Astrocyte (in vitro differentiated cells and primary cell): Measurements from ENCODE around the gene TLE2. TPM values are rescaled to one million over a fixed set of nuclear protein-coding genes. Genes with fewer than 3 reads are reported as not detected.

ENCODE experiments used
- DNase-seq: peaks from one replicate; pipeline ENCODE4 v3.0.0-alpha.2; 2010; ENCODE audit warnings: low read depth
- FAIRE-seq: peaks from 2 replicates; lab custom pipeline; 2011; peaks lifted over from hg19 to GRCh38; lab: Jason Lieb, UNC
- H2AFZ ChIP-seq: 2 replicates; pipeline ENCODE4 v1.6.0; 2012; ENCODE audit warnings: low read depth, low read length, inconsistent platforms
- H3K27ac ChIP-seq: 2 replicates; pipeline ENCODE4 v1.5.1; 2011; ENCODE audit warnings: low read depth, low read length, inconsistent platforms
- H3K27me3 ChIP-seq: 2 replicates; pipeline ENCODE4 v1.6.0; 2011; ENCODE audit warnings: low read length, inconsistent platforms; ENCODE audit not compliant: insufficient read depth
- H3K36me3 ChIP-seq: 2 replicates; pipeline ENCODE4 v1.5.1; 2011; ENCODE audit warnings: low read length, inconsistent platforms; ENCODE audit not compliant: insufficient read depth
- H3K4me1 ChIP-seq: 2 replicates; pipeline ENCODE4 v1.5.1; 2011; ENCODE audit warnings: low read length, inconsistent platforms; ENCODE audit not compliant: insufficient read depth
- H3K4me2 ChIP-seq: 2 replicates; pipeline ENCODE4 v1.6.0; 2012; ENCODE audit warnings: low read length, inconsistent platforms
- H3K4me3 ChIP-seq: 2 replicates; pipeline ENCODE4 v1.5.1; 2011; ENCODE audit warnings: low read depth, mild to moderate bottlenecking, low read length, inconsistent platforms; ENCODE audit not compliant: insufficient read depth
- H3K79me2 ChIP-seq: 2 replicates; pipeline ENCODE4 v1.6.0; 2012; ENCODE audit warnings: mild to moderate bottlenecking, low read length, inconsistent platforms; ENCODE audit not compliant: insufficient read depth
- H3K9ac ChIP-seq: 2 replicates; pipeline ENCODE4 v1.6.0; 2012; ENCODE audit warnings: mild to moderate bottlenecking, low read length, inconsistent platforms
- H3K9me3 ChIP-seq: 2 replicates; pipeline ENCODE4 v1.5.1; 2012; ENCODE audit warnings: low read depth, mild to moderate bottlenecking, low read length, inconsistent platforms; ENCODE audit not compliant: insufficient read depth
- H4K20me1 ChIP-seq: 2 replicates; pipeline ENCODE4 v1.6.0; 2012; ENCODE audit warnings: low read length, inconsistent platforms; ENCODE audit not compliant: insufficient read depth
- H3K27ac Mint-ChIP-seq: one replicate; pipeline ENCODE4 v1.8.0; 2021; ENCODE audit warnings: mild to moderate bottlenecking, mixed read lengths; ENCODE audit not compliant: unreplicated experiment
- H3K27me3 Mint-ChIP-seq: one replicate; pipeline ENCODE4 v1.8.0; 2021; ENCODE audit warnings: low read depth, mixed read lengths; ENCODE audit not compliant: unreplicated experiment
- H3K36me3 Mint-ChIP-seq: one replicate; pipeline ENCODE4 v1.8.0; 2021; ENCODE audit warnings: low read depth, mixed read lengths; ENCODE audit not compliant: unreplicated experiment
- H3K4me1 Mint-ChIP-seq: one replicate; pipeline ENCODE4 v1.8.0; 2021; ENCODE audit warnings: low read depth, mixed read lengths; ENCODE audit not compliant: unreplicated experiment
- H3K4me3 Mint-ChIP-seq: one replicate; pipeline ENCODE4 v1.8.0; 2021; ENCODE audit warnings: mild to moderate bottlenecking, moderate library complexity, mixed read lengths; ENCODE audit not compliant: unreplicated experiment
- H3K9me3 Mint-ChIP-seq: one replicate; pipeline ENCODE4 v1.8.0; 2021; ENCODE audit warnings: mild to moderate bottlenecking, mixed read lengths; ENCODE audit not compliant: unreplicated experiment
- CTCF ChIP-seq: IDR thresholded peaks from 2 replicates; pipeline ENCODE4 v1.5.1; 2011; ENCODE audit warnings: low read depth, mild to moderate bottlenecking, inconsistent platforms, low read length, moderate library complexity; ENCODE audit not compliant: insufficient read depth
- EZH2 ChIP-seq: IDR thresholded peaks from 2 replicates; pipeline ENCODE4 v1.6.1; 2012; ENCODE audit warnings: mild to moderate bottlenecking, low read length, inconsistent platforms; ENCODE audit not compliant: insufficient read depth
- total RNA-seq: library from RNA; stranded (reverse); gene quantifications from 2 replicates; pipeline ENCODE4 v1.2.1, GENCODE V29; 2021

The TLE2 gene
- total RNA-seq, 1 donor from 2014 or later, result 0.79 TPM

GRCh38 chr19:3061182-3062161, 32.4 kb upstream of the TLE2 start:
- Histone ChIP-seq H3K9ac (peak overlapping the region; percentile 85), H3K79me2 (peaks cover 35% of the 10 kb centered on the region), H3K4me2 (peak overlapping the region; percentile 87), H3K4me3 (peak overlapping the region; percentile 81), H3K9me3 (no peaks in the 10 kb centered on the region), H2AFZ (peak overlapping the region; percentile 52), H3K27me3 (no peaks in the 10 kb centered on the region), H4K20me1 (peaks cover 41% of the 10 kb centered on the region), H3K4me1 (peaks cover 17% of the 10 kb centered on the region), H3K27ac (peak overlapping the region; percentile 53), H3K36me3 (peaks cover 9% of the 10 kb centered on the region)
- FAIRE-seq (no peak), DNase-seq (no peak)
- H3K27me3 Mint-ChIP-seq, result peaks cover 11% of the 10 kb centered on the region
- no peak for TF ChIP-seq CTCF
- TF ChIP-seq EZH2, result no peak
- H3K9me3 Mint-ChIP-seq, result no peaks in the 10 kb centered on the region
- peaks cover 5% of the 10 kb centered on the region for H3K4me1 Mint-ChIP-seq
- H3K36me3 Mint-ChIP-seq, result peaks cover 5% of the 10 kb centered on the region
- no peak overlapping the region for H3K27ac Mint-ChIP-seq
- peak overlapping the region; percentile 83 for H3K4me3 Mint-ChIP-seq

- Mint-ChIP-seq H3K9me3 (no peaks in the 10 kb centered on the region), H3K4me3 (peak overlapping the region; percentile 83), H3K27me3 (peaks cover 7% of the 10 kb centered on the region), H3K27ac (no peak overlapping the region), H3K4me1 (peaks cover 5% of the 10 kb centered on the region), H3K36me3 (peaks cover 5% of the 10 kb centered on the region)
- no peak for FAIRE-seq
- Histone ChIP-seq H3K36me3 (peaks cover 9% of the 10 kb centered on the region), H4K20me1 (peaks cover 43% of the 10 kb centered on the region), H3K9me3 (no peaks in the 10 kb centered on the region), H3K4me3 (peak overlapping the region; percentile 81), H3K79me2 (peaks cover 35% of the 10 kb centered on the region), H3K27ac (no peak overlapping the region), H3K4me1 (peaks cover 18% of the 10 kb centered on the region), H3K4me2 (peak overlapping the region; percentile 87), H2AFZ (no peak overlapping the region), H3K9ac (peak overlapping the region; percentile 85), H3K27me3 (no peaks in the 10 kb centered on the region)
- TF ChIP-seq EZH2, result no peak
- TF ChIP-seq CTCF, result no peak
- no peak for DNase-seq
Measured at GRCh38 chr19:3060857-3061181, 31.7 kb upstream of the TLE2 start.

- Histone ChIP-seq H4K20me1 (peaks cover 54% of the 10 kb centered on the region), H3K4me3 (no peak overlapping the region), H3K79me2 (peaks cover 35% of the 10 kb centered on the region), H3K4me1 (peaks cover 26% of the 10 kb centered on the region), H3K36me3 (peaks cover 9% of the 10 kb centered on the region), H3K9ac (no peak overlapping the region), H3K9me3 (no peaks in the 10 kb centered on the region), H3K27ac (no peak overlapping the region), H3K4me2 (no peak overlapping the region), H2AFZ (no peak overlapping the region), H3K27me3 (no peaks in the 10 kb centered on the region)
- peaks cover 11% of the 10 kb centered on the region for H3K36me3 Mint-ChIP-seq
- peak overlapping the region; percentile 83 for H3K4me3 Mint-ChIP-seq
- H3K9me3 Mint-ChIP-seq, result no peaks in the 10 kb centered on the region
- no peak for TF ChIP-seq CTCF
- no peak for TF ChIP-seq EZH2
- no peak for FAIRE-seq
- peak overlapping the region; percentile 53 for H3K27ac Mint-ChIP-seq
- DNase-seq, result no peak
- H3K4me1 Mint-ChIP-seq, result peaks cover 8% of the 10 kb centered on the region
- H3K27me3 Mint-ChIP-seq, result no peaks in the 10 kb centered on the region
Measured at GRCh38 chr19:3059653-3060052, 30.6 kb upstream of the TLE2 start.
